Kidney tubule cell (primary cell): ENCODE results near the gene TLE1.
A peak's percentile ranks its signal among the peaks of the same experiment; 100 is the strongest.
"Not testable (repeated sequence)": the region's sequence is repeated elsewhere in the genome, so short reads cannot be mapped to it uniquely, and the experiment has no call there.

Source experiments
- DNase-seq: peaks from one replicate; pipeline ENCODE4 v3.0.0-alpha.2; 2018; ENCODE audit warnings: low spot score

The TLE1 gene

GRCh38 chr9:81689343-81690175, at the start of gene TLE1:
Gene TLE1, minus strand, starts transcription at chr9:81689547. Its CDS starts 1,307 bp downstream, at chr9:81688240.
- peak; percentile 100 for DNase-seq

- peak; percentile 100 for DNase-seq
Measured at GRCh38 chr9:81737871-81738507, 48.6 kb upstream of the TLE1 start.

GRCh38 chr9:81730498-81730897, 41.2 kb upstream of the TLE1 start:
- DNase-seq = not testable (repeated sequence)

DNA sequence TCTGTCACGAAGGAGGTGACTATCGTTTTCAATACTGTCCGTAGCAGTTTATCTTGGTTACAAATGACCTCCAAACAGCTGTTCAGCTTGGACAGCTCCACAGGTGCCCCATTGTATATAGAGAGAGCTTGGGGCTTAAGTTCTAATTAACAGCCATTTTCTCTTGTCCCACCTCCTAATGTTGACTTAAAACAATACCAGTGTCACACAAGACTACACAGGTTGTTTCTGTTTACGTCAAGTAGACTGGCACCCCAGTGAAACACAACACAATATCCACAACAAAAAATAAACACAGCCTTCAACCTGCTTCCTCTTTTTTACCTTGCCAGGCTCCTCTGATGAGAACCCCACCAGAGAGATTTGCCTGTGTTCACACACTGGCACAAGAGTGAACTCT, 39.8 kb upstream of the TLE1 start:
- DNase-seq = no peak

DNA sequence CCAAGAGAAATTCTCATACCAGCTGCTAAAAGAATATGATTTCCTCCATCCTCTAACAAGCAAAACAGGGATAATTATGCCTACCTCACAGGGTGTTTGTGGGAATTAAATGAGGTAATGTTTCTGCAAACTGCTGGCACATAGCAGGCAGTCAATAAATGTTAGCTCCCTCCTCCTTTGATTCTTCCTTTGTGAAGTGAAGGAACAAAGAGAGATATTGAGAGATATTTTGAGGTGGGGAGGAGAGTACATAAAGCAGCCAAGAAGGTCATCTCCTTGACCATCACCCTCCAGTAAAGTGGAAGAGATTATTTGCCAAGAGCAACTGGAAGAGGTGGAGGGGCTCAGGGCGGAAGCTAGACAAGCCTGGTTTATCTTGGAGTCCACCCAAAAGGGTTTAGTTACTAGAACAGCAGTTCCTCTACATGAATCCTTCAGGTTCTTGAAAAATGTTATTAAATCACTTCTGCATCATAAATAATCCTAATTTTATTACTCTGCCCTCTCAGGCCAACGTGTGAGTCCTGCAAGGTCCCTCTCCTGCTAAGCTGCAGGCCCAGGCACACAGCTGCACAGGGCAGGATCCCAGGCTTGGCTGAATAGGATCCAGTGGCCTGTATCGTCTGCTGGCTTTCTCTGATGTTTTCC, 35.0 kb upstream of the TLE1 start:
- no peak for DNase-seq

GRCh38 chr9:81722277-81722676, 32.9 kb upstream of the TLE1 start:
- no peak for DNase-seq

- DNase-seq = peak; percentile 20
Measured at GRCh38 chr9:81720450-81721086, 31.2 kb upstream of the TLE1 start.

GRCh38 chr9:81719972-81720371, 30.6 kb upstream of the TLE1 start:
- no peak for DNase-seq

DNA sequence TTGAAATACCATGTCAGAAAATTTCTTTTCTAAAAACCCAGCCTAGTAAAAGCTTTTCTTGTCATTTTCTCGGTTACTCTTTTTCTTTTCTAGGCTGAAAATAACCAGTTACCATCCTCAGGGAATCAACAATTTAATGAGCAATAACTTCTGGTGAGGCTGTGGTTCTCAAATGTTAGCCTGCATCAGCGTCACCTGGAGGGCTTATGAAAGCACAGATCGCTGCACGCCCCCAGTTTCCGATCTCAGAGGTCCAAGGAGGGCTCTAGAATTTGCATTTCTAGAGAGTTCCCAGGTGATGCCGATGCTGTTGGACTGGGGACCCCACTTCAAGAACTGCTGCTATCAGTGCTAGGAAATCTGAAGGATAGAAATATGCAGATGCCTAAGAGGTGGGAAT, 28.9 kb upstream of the TLE1 start:
- DNase-seq = no peak

DNA sequence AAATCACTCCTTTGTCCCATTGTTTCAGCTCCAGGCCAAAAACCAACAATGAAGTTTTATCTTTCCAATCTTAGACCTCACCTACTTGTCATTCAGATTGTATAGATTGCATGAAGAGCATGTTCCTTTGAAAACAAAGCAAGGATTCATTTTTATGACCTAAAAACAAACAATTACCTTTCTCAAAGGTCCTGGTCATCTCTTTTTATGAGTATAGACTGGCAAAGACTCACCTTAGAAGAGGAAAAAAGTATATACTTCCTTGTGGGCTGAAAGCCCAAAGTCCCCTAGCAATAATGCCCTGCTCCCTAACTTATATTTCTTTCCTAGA, 28.4 kb upstream of the TLE1 start:
- no peak for DNase-seq

DNA sequence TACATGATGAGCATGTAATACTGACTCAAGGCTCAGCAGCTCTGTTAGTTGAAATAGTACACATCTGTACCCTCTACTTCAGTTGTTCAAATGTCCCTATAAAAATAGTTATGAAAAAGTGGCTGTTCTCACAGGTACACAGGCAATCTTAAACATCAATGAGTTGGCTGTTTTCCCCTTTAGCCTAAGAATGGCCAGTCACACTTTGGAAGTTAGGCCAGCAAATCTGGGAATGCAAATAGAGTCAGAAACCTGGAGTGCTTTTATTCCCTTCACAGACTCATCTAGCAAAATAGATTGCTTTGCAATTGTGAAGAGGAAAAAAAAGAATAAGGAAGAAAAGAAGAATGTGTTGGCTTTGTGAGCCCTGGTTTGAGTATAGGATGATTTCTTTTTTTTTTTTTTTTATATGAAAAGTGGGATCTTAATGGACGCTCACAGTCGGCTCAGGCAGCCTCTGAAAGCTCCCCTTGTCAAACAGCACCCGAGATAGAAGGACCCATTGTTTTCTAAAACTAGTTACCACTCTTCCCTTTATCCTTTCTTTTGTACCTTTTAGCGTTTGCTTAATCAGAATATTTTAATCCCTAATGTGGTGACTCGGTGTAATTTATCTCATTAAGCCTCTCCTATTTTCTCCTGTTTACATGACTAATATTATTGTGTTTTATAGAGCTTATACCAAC, 27.9 kb upstream of the TLE1 start:
- DNase-seq = no peak

DNA sequence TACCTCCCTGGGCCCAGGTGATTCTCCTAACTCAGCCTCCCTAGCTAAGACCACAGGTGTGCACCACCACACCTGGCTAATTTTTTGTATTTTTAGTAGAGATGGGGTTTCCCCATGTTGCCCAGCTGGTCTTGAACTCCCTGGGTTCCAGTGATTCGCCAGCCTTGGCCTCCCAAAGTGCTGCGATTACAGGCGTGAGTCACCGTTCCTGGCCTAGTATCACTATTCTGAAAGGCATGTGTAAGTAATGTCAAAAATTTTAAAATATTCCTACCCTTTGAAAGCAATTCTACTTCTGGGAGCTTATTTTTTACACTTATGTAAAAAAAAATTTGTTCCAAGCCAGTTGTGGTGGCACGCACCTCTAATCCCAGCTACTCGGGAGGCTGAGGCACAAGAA, 27.1 kb upstream of the TLE1 start:
- peak; percentile 62 for DNase-seq

GRCh38 chr9:81705578-81705977, 16.2 kb upstream of the TLE1 start:
- DNase-seq = no peak

- no peak for DNase-seq
Measured at GRCh38 chr9:81694541-81694940, 5.2 kb upstream of the TLE1 start.

DNA sequence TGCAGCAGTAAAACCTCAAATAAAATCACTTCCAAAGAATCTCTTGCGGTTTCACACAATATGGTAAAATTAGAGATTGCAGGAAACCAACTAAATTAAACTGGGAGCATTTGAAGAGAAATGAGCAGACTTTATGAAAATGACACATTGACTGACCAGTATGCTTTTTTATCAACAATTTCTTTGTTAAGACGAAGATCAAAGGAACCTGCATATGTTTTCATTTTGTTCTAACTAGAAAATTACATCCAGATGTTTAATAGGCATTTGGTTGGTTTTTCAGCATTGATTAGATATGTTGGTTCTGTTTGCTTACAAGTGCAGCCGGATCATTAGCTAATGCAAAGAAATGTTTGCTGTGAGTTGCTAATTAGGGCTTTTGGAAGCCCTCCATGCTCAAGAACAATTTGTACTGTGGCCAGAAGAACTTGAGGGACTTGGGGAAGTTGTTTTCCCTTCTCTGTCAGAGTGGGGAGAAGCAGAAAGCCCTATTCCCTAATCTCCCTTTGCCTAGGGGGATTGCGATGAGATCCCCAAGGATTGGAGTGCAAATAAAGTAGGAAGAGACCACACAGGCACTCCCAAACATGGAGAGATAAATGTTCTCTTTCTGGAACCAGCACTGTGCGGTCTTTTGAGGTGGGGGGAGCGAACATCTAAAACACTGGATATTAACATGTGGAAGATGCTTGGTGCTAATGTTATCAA, 4.5 kb upstream of the TLE1 start:
- DNase-seq = no peak

- DNase-seq = peak; percentile 67
Measured at GRCh38 chr9:81690251-81690851, 1.0 kb upstream of the TLE1 start.

- not testable (repeated sequence) for DNase-seq
Measured at GRCh38 chr9:81689093-81689342, 329 bp downstream of the TLE1 start.

- peak; percentile 57 for DNase-seq
Measured at GRCh38 chr9:81688262-81689092, 870 bp downstream of the TLE1 start.

DNA sequence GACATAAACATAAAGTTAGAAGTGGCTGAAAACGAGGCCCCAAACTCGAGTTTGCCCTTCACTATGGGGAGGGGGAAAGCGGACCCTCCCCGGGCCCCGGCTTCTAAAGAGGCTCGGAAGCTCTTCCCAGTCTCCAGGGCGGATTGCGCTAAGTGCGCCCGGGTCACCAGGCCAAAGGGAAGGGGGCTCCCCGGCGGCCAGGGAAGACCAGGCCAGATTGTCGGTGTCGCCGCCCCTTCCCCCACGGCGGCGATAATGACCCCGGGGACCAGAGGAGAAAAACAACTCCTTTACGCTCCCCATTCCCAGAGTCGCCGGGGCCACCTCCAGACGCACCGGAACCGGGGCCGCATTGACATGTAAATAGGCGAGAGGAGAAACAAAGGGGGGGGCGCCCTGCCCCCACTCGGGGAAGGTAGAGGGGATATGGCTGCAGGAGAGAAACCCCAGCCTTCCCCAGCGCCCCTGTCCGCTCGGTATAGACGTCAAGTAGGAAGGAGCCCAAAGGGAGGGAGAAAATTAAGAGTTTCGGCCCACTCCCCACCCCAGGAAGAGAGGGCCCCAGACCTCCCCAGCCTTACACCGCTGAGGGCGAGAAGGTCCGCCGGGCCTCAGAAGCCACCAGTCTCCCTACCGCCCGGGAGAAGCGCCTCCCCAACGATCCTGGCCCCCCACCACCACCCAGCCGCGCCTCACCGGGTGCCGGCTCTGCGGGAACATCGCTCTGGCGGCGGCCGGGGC, 1.7 kb downstream of the TLE1 start:
- DNase-seq = peak; percentile 41
